Esophagus squamous epithelium (tissue), 5 donors: ENCODE measurements around the gene RPUSD4. TPM values are rescaled to one million over a fixed set of nuclear protein-coding genes. Genes with fewer than 3 reads are reported as not detected.

Experiments used
- DNase-seq: peaks from one replicate; lab custom pipeline; 2025; lab: John Stamatoyannopoulos, UW
- H3K27ac ChIP-seq, 4 donors: fragments of 200-600 bp; sonication (generic); one replicate each; pipeline ENCODE4 v1.5.1; 2016 to 2019; ENCODE audit warnings: mild to moderate bottlenecking in 1 of 4
- H3K27me3 ChIP-seq, 4 donors: fragments of 200-600 bp; sonication (generic); 1 replicate in 3 of 4; 2 replicates in 1 of 4; pipeline versions ENCODE4 v1.5.1 to v1.6.0; 2017 to 2021; ENCODE audit warnings: antibody characterized with exemption in 1 of 4
- H3K36me3 ChIP-seq, 3 donors: fragments of 200-600 bp; sonication (generic); one replicate each; pipeline ENCODE4 v1.5.1; 2016 to 2019
- H3K4me1 ChIP-seq, 3 donors: fragments of 200-600 bp; sonication (generic); one replicate each; pipeline ENCODE4 v1.5.1; 2017 to 2019
- H3K4me3 ChIP-seq, 4 donors: fragments of 200-600 bp; sonication (generic); 1 replicate in 3 of 4; 2 replicates in 1 of 4; pipeline ENCODE4 v1.5.1; 2016 to 2019; ENCODE audit warnings: mild to moderate bottlenecking in 2 of 4, moderate library complexity in 1 of 4
- H3K9me3 ChIP-seq, 3 donors: fragments of 200-600 bp; sonication (generic); one replicate each; pipeline ENCODE4 v1.5.1; 2016 to 2019
- POLR2A ChIP-seq, 4 donors: fragments of 450-650 bp; IDR thresholded peaks; one replicate each; pipeline ENCODE4 v1.6.1; 2017; ENCODE audit warnings: antibody characterized with exemption in 4 of 4, mild to moderate bottlenecking in 4 of 4, moderate library complexity in 3 of 4
- WGBS, 2 donors: methylation state at CpG; one replicate each; pipeline ENCODE4 v1.1.5; 2018; 5-methylcytosine and 5-hydroxymethylcytosine counted together
- intact Hi-C: fragments of 100-400 bp; cut with DNase I; formaldehyde crosslinking; loops from one replicate; pipeline ENCODE4 v1.15.0; 2022
- total RNA-seq, 4 donors: library from RNA; depleted of rRNA; stranded (reverse); fragments of >200 nt; gene quantifications; one replicate each; pipeline ENCODE4 v1.1.0, GENCODE V29; 2016
- TF ChIP-seq, protein P1 (sequence below), 6 experiments: fragments of 450-650 bp in 4 of 6; fragments of 200-600 bp in 2 of 6; sonication (generic) in 2 of 6; IDR thresholded peaks; one replicate each; pipeline ENCODE4 v1.5.1; 2016 to 2019; ENCODE audit warnings: antibody characterized with exemption in 6 of 6, mild to moderate bottlenecking in 4 of 6, moderate library complexity in 4 of 6
- donor health status: DM: yes; HTN: yes; CAD: no.

Gene RPUSD4
- total RNA-seq, 4 donors from 2014 or later, result 11.7 to 28.6 (median 18.4) TPM

DNA sequence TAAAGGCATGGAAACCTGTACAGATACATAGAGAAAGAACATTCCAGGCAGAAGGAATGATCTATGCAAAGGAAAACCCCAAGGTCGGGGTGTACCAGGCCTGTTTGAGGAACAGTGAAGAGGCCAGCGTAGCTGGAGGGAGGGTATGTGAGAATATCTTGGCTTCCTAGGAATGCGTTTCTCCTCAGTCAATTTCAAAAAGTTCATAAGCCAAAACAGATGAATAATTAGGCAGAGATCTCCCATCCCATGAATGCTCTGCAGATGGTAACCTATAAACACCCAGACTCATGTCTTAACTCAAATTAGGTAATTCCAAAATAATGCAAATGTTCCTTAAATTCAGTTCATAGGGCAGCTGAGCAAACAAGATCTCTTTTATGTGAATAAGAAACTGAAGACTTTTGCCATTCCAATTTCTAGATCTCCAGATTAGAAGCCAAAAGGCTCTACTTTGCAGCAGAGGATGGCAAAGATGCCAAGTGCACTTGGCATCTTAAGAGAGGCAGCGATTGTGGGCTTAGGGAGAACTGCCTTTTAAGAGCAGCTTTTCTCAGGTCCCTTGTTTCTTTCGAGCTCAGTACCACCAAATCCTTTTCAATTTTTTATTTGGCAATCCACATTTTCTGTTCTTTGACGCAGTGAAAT lies 13.3 kb upstream of the RPUSD4 start:
- 90 to 91% methylated on average over 6 of the region's 6 CpGs for WGBS, 2 donors
- Histone ChIP-seq H3K4me3 (no peak overlapping the region), H3K27me3 (no peaks in the 10 kb centered on the region), H3K9me3 (no peaks in the 10 kb centered on the region), H3K27ac (no peak overlapping the region), H3K4me1 (no peaks in the 10 kb centered on the region), H3K36me3 (peaks cover 0 to 8% (median 0%) of the 10 kb centered on the region in 3 donors)
- intact Hi-C loops, result no loop called here
- DNase-seq, result no peak
- no peak for TF ChIP-seq POLR2A (IDR thresholded peaks at IDR 0.05)
- TF ChIP-seq, protein P1, sequence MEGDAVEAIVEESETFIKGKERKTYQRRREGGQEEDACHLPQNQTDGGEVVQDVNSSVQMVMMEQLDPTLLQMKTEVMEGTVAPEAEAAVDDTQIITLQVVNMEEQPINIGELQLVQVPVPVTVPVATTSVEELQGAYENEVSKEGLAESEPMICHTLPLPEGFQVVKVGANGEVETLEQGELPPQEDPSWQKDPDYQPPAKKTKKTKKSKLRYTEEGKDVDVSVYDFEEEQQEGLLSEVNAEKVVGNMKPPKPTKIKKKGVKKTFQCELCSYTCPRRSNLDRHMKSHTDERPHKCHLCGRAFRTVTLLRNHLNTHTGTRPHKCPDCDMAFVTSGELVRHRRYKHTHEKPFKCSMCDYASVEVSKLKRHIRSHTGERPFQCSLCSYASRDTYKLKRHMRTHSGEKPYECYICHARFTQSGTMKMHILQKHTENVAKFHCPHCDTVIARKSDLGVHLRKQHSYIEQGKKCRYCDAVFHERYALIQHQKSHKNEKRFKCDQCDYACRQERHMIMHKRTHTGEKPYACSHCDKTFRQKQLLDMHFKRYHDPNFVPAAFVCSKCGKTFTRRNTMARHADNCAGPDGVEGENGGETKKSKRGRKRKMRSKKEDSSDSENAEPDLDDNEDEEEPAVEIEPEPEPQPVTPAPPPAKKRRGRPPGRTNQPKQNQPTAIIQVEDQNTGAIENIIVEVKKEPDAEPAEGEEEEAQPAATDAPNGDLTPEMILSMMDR (IDR thresholded peaks at IDR 0.05), result no peak

DNA sequence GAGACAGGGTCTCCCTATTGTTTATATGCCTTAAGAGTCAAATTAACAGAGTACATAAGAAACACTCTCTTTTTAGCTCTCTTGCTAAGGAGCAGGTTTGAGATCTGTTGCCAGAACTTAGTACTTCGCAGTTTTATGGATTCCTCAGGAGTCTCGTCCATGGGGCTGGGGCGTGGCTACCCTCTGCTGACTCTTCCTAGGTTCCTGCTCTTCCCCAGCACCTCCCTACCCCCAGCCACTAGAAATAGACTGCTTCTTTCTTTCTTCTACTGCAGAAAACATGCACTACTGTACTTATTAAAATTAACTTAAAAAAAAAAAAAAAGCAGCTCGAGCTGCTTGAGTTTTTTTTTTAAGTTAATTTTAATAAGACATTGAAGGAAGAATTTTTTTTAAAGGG lies 8.1 kb upstream of the RPUSD4 start:
- no peaks in the 10 kb centered on the region for H3K9me3 ChIP-seq
- TF ChIP-seq POLR2A (IDR thresholded peaks at IDR 0.05), result no peak
- TF ChIP-seq, protein P1 (IDR thresholded peaks at IDR 0.05), result no peak
- WGBS, 2 donors, result 72 to 82% methylated on average over 4 of the region's 4 CpGs
- no peak overlapping the region for H3K27ac ChIP-seq
- no peaks in the 10 kb centered on the region for H3K27me3 ChIP-seq
- no peaks in the 10 kb centered on the region for H3K36me3 ChIP-seq
- intact Hi-C loops, result no loop called here
- no peak for DNase-seq
- H3K4me3 ChIP-seq, result no peak overlapping the region
- peaks cover 5 to 9% (median 8%) of the 10 kb centered on the region in 3 donors for H3K4me1 ChIP-seq

DNA sequence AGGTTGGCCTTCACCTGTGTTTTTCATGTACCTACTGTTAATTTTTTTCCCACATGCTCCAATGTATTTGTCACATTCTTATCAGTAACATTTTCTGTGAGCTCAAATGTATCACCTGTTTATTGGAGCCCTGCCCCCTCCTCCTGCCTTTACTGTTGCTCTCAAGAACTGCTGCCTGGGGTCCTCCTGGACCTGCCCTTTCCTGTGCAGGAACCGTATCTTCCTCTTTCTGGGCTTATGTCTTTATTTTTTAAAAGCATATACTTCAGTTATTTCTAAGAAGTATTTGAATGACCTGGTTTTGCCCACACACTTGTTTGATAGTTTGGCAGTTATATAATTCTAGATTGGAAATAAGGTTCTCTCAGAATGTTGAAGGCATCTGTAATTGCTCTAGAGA lies 6.0 kb upstream of the RPUSD4 start:
- 67 to 71% methylated on average over 1 of the region's 1 CpG for WGBS, 2 donors
- no peaks in the 10 kb centered on the region for H3K9me3 ChIP-seq
- DNase-seq, result no peak
- intact Hi-C loops, result no loop called here
- no peaks in the 10 kb centered on the region for H3K27me3 ChIP-seq
- H3K4me3 ChIP-seq, result no peak overlapping the region
- no peak overlapping the region for H3K27ac ChIP-seq
- H3K4me1 ChIP-seq, result peaks cover 7 to 26% (median 15%) of the 10 kb centered on the region in 3 donors
- TF ChIP-seq, protein P1 (IDR thresholded peaks at IDR 0.05), result no peak
- TF ChIP-seq POLR2A (IDR thresholded peaks at IDR 0.05), result no peak
- H3K36me3 ChIP-seq, result no peaks in the 10 kb centered on the region

DNA sequence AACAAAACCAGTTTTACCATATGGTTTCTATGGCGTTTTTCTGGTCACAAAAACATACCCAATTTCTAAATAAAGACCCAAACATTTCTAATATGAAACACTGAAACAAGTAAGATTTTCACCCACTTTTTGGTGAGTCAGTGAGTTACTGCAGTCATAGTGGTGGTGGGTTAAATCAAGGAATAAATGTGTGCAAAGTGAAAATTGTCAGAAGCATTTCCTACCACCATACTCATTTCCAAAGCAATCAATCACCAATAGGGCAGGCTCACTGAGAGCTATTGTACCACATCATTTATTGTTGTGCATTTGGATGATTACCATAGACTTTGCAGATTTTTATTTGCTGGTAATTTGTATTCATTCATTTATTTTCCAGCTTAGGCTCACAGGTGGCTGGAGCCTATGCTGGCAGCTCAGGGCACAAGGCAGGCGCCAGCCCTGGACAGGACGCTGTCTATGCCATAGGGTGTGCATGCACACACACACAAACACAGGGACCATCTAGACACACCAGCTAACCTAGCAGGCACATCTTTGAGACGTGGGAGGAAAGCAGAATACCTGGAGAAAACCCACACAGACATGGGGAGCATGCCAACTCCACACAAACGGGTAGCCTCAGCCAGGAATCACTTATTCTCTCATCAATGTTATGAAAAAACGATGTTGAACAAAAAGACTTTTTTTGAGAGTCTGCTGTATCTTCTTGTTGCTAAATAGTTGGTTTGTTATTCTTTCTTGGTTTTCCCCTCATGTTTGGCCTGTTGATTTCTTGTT lies 5.3 kb upstream of the RPUSD4 start:
- intact Hi-C loops, result no loop called here
- DNase-seq, result no peak
- TF ChIP-seq, protein P1 (IDR thresholded peaks at IDR 0.05), result no peak
- TF ChIP-seq POLR2A (IDR thresholded peaks at IDR 0.05), result no peak
- Histone ChIP-seq H3K27me3 (no peaks in the 10 kb centered on the region), H3K27ac (no peak overlapping the region), H3K9me3 (no peaks in the 10 kb centered on the region), H3K36me3 (no peaks in the 10 kb centered on the region), H3K4me3 (no peak overlapping the region), H3K4me1 (peaks cover 11 to 33% (median 20%) of the 10 kb centered on the region in 3 donors)
- 50 to 61% methylated on average over 4 to 6 of the region's 6 CpGs for WGBS, 2 donors

DNA sequence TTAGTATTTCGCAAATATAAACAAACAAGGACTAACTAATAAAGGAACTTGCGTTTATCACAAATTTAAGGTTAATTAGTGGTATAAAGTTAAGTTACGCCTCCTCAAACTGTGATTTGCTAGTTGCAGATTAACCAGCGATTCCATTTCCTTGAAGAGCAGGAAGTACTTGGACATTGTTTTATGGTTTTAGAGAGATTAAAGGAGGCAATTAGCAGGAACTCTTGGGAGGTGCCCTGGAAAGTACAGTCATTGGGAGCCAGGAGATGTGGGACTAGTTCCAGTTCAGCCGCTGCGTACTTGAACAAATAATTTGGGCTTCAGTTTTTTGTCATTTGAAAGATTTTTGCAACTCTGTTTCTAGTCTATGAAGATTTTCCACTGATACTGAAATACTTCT lies 3.4 kb upstream of the RPUSD4 start:
- intact Hi-C loops, result loop anchor here (5.0 kb wide), 1 partner anchor 47 kb away; no protein-coding TSS in a partner anchor
- no peak for DNase-seq
- Histone ChIP-seq H3K9me3 (no peaks in the 10 kb centered on the region), H3K27me3 (no peaks in the 10 kb centered on the region), H3K4me3 (peak overlapping the region in 2 of 4 donors; percentile 21 to 35), H3K27ac (peak overlapping the region in 2 of 4 donors; percentile 7 to 14), H3K36me3 (peaks cover 0 to under 1% (median 0%) of the 10 kb centered on the region in 3 donors), H3K4me1 (peaks cover 11 to 45% (median 26%) of the 10 kb centered on the region in 3 donors)
- TF ChIP-seq, protein P1 (IDR thresholded peaks at IDR 0.05), result no peak
- TF ChIP-seq POLR2A (IDR thresholded peaks at IDR 0.05), result no peak
- 24 to 26% methylated on average over 6 of the region's 6 CpGs for WGBS, 2 donors
